ENCODE measurements around the gene IPPK.

IPPK gene

DNA sequence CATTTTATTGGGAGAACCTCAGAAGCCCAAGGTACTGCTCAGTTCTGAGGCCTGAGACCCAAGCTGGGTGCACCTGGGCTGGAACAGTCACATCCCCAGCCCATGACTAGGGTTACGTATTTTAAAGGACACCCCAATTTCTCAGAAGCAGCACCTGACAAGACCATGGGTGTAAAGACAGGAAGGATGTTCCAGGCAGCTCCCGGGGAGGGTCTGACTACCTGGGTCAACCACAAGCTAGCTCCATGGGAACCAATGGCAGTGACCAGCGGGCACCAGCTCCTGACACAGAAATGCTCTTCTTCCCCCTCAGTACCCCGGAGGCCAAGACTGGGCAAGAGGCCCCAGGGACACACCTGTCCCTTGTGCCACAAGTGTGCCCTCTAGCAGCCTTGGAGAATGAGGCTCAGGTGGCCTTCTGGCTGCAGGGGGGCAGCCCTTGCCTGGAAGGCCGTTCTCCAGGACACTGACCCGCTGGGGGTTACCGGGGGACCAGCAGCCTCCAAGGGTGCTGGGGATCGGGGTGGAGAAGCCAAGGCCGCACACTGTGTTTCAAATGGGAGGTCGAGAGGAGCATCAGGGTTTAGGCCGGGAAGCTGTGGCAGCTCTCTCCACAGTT lies 52.6 kb downstream of the IPPK start:
- no peak for DNase-seq (ENCODE audit: low read depth)
- no peak overlapping the region for H3K4me3 ChIP-seq (ENCODE audit: low read depth, low read length)
- TF ChIP-seq, protein P1, sequence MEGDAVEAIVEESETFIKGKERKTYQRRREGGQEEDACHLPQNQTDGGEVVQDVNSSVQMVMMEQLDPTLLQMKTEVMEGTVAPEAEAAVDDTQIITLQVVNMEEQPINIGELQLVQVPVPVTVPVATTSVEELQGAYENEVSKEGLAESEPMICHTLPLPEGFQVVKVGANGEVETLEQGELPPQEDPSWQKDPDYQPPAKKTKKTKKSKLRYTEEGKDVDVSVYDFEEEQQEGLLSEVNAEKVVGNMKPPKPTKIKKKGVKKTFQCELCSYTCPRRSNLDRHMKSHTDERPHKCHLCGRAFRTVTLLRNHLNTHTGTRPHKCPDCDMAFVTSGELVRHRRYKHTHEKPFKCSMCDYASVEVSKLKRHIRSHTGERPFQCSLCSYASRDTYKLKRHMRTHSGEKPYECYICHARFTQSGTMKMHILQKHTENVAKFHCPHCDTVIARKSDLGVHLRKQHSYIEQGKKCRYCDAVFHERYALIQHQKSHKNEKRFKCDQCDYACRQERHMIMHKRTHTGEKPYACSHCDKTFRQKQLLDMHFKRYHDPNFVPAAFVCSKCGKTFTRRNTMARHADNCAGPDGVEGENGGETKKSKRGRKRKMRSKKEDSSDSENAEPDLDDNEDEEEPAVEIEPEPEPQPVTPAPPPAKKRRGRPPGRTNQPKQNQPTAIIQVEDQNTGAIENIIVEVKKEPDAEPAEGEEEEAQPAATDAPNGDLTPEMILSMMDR (IDR thresholded peaks at IDR 0.05; ENCODE audit: insufficient read depth, low read depth, low read length, missing control alignments) = no peak

DNA sequence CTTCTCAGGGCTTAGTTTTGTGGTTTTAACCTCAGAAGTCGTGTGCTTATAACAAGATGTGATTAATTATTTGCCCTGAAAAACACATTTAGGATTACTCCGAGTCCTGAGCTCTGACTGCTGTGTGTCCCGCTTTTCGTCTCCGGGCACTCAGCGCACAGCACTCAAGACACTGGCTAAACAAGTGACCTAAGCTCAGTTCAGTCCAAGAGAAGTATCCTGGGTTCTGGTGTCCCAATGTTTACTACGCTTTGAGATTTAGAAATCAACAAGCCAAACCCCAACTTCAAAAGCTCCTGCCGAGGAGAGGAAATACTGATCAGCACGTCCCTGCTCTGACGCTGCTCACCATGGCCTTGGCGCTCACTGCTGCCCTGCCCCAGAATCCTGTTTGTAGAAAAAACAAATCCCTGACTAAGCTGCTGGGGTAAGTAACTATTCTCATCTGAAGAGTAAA lies 53.2 kb downstream of the IPPK start:
- no peak overlapping the region for H3K4me3 ChIP-seq (ENCODE audit: low read depth, low read length)
- no peak for DNase-seq (ENCODE audit: low read depth)
- TF ChIP-seq, protein P1 (IDR thresholded peaks at IDR 0.05; ENCODE audit: insufficient read depth, low read depth, low read length, missing control alignments) = no peak

DNA sequence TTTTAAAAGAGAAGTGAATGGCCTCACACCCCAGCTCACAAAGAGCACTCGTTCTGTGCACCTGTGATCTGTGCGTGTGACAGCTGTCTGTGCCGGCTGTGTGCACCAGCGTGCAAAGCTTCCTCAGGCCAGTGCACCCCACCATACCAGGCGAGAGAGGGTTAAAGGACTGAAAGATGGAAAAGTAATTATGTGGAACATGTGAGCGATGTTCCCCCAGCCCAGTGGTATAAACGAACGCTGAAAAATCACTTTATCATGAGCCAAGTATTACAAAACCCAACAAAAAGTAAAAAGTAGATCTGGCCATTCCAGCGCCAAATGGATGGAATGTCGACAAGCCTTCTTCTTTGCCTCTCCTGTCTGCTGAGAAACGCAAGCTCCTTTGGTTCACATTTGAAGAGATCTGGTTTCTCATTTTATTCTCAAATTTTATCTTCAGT lies 53.7 kb downstream of the IPPK start:
- DNase-seq (ENCODE audit: low read depth) = no peak
- no peak overlapping the region for H3K4me3 ChIP-seq (ENCODE audit: low read depth, low read length)
- TF ChIP-seq, protein P1 (IDR thresholded peaks at IDR 0.05; ENCODE audit: insufficient read depth, low read depth, low read length, missing control alignments) = no peak

DNA sequence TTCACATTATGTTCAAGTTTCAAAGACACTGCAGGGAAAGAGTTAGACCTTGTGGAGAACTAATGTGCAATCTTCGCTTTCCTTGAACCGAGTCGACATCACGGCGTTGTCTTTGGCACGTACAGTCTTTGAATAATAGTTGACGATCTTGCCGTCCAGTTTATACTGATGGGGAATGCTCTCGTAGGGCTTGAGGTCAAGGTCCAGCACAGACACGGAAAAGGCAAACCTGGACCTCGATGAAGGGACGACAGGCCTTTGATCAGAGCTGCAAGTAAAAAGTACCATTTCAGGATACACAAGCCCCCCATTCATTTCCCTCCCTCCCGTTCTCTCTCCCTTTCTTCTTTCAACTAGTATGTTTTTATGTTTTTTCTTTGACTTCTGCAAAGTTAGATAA lies 54.1 kb downstream of the IPPK start:
- DNase-seq (ENCODE audit: low read depth) = no peak

DNA sequence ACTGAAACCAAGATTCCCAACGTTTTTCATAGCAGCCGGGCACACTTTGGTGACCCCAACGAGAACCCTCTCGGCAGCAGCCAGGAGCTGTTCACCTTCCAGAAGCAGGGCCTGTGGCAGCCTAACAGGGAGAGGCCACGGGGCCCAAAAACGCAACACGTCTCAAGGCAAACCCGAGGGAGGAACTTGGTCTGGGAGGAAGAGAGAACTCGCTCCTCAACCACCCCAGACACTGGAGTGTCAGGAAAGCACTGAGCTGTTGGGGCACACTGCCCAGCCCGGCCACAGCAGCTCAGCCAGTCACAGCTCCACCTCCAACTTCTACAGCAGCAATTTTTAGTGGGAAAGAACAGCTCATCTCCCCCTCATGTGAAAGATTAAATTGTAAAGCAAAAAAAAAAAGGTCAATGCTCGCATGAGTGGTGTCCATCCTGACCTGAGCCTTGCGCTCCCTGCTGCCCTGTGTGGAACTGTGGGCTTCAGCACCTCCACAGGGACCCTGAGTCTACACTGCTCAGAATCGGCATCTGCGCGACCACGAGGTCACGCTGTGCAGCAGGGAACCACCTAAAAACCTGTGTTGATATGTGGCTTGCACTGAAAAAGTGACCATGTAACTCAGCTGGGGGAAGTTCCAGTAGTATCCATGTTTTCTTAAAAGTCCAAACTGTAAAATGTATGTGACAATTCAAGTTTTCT lies 55.0 kb downstream of the IPPK start:
- TF ChIP-seq, protein P1 (IDR thresholded peaks at IDR 0.05; ENCODE audit: insufficient read depth, low read depth, low read length, missing control alignments) = no peak
- no peak overlapping the region for H3K4me3 ChIP-seq (ENCODE audit: low read depth, low read length)
- no peak for DNase-seq (ENCODE audit: low read depth)

More for the DNA sequence above, 54.1 kb downstream of the IPPK start:
- TF ChIP-seq, protein P1 (IDR thresholded peaks at IDR 0.05; ENCODE audit: insufficient read depth, low read depth, low read length, missing control alignments) = no peak
- H3K4me3 ChIP-seq (ENCODE audit: low read depth, low read length) = no peak overlapping the region

DNA sequence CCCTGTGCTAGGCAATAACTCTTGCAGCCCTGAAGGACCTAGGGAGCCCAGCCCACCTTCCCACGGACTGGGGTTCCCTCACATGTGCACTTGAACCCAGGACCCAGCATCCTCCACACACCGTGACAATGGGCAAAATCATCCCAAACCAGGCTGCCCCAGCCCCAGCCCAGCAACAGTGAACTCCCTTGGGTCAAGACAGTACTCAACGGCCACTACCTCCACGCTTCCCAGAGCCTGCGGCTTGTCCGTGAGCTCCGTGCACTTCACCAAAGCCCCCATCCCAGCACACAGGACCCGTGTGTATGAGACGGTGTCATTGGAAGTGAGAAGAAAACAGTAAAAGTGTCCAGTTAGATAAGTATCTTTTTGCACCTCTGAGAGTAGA lies 55.8 kb downstream of the IPPK start:
- H3K4me3 ChIP-seq (ENCODE audit: low read depth, low read length) = no peak overlapping the region
- no peak for DNase-seq (ENCODE audit: low read depth)
- TF ChIP-seq, protein P1 (IDR thresholded peaks at IDR 0.05; ENCODE audit: insufficient read depth, low read depth, low read length, missing control alignments) = no peak

All from GM12865 (cell line).